Breast epithelium (tissue), 4 donors: ENCODE data around the gene TRIM9. TPM values are rescaled to one million over a fixed set of nuclear protein-coding genes. Genes with fewer than 3 reads are reported as not detected.

Experiments used
- DNase-seq, 2 donors: peaks; one replicate each; pipeline ENCODE4 v3.0.0-alpha.2; 2019; ENCODE audit warnings: low spot score in 2 of 2
- H3K27ac ChIP-seq, 2 donors: fragments of 200-600 bp; sonication (generic) in 1 of 2; one replicate each; pipeline ENCODE4 v1.5.1; 2016 to 2019; ENCODE audit warnings: mild to moderate bottlenecking in 1 of 2
- H3K27me3 ChIP-seq, 2 donors: fragments of 200-600 bp; sonication (generic) in 1 of 2; one replicate each; pipeline versions ENCODE4 v1.5.1 to v1.6.0; 2017 to 2019; ENCODE audit warnings: control low read depth in 1 of 2, mild to moderate bottlenecking in 1 of 2
- H3K36me3 ChIP-seq: fragments of 200-600 bp; one replicate; pipeline ENCODE4 v1.5.1; 2019
- H3K4me1 ChIP-seq, 2 donors: fragments of 200-600 bp; sonication (generic); one replicate each; pipeline ENCODE4 v1.5.1; 2016 to 2019; ENCODE audit warnings: control low read depth in 1 of 2
- H3K4me3 ChIP-seq, 3 donors: fragments of 200-600 bp; sonication (generic); 1 replicate in 2 of 3; 2 replicates in 1 of 3; pipeline ENCODE4 v1.5.1; 2016 to 2019; ENCODE audit warnings: mild to moderate bottlenecking in 3 of 3, moderate library complexity in 2 of 3
- H3K9me3 ChIP-seq, 2 donors: fragments of 200-600 bp; sonication (generic) in 1 of 2; one replicate each; pipeline ENCODE4 v1.5.1; 2016 to 2019; ENCODE audit warnings: control low read depth in 1 of 2
- CTCF ChIP-seq, 3 donors: fragments of 450-650 bp; IDR thresholded peaks; one replicate each; pipeline ENCODE4 v1.5.1; 2016 to 2017; ENCODE audit warnings: antibody characterized with exemption in 3 of 3, mild to moderate bottlenecking in 3 of 3, moderate library complexity in 3 of 3
- POLR2A ChIP-seq: fragments of 450-650 bp; IDR thresholded peaks from one replicate; pipeline ENCODE4 v1.6.1; 2016; ENCODE audit warnings: antibody characterized with exemption, mild to moderate bottlenecking, moderate library complexity
- POLR2AphosphoS5 ChIP-seq, 3 donors: sonication (generic); formaldehyde crosslinking; IDR thresholded peaks; one replicate each; pipeline ENCODE4 v1.6.1; 2017; ENCODE audit warnings: antibody characterized with exemption in 3 of 3
- intact Hi-C: fragments of 100-400 bp; cut with DNase I; formaldehyde crosslinking; loops from one replicate; pipeline ENCODE4 v1.15.1; 2023; ENCODE audit warnings: low total_unique reads
- total RNA-seq, 3 donors: library from RNA; depleted of rRNA; stranded (reverse); fragments of >200 nt; gene quantifications; one replicate each; pipeline ENCODE4 v1.1.0, GENCODE V29; 2016

TRIM9 gene
- total RNA-seq, 3 donors from 2014 or later, result 2.9 to 5.2 (median 4.6) TPM

- intact Hi-C loops, result no loop called here
Observed at GRCh38 chr14:51053157-51053556, 41.7 kb downstream of the TRIM9 start.

GRCh38 chr14:51044961-51045360 is 49.9 kb downstream of the TRIM9 start:
- H3K9me3 ChIP-seq, result no peaks in the 10 kb centered on the region
- H3K27me3 ChIP-seq, result no peaks in the 10 kb centered on the region
- intact Hi-C loops, result no loop called here
- no peak overlapping the region for H3K27ac ChIP-seq
- TF ChIP-seq CTCF (IDR thresholded peaks at IDR 0.05), result no peak
- TF ChIP-seq POLR2A, result no peak
- TF ChIP-seq POLR2AphosphoS5 (IDR thresholded peaks at IDR 0.05), result no peak
- no peaks in the 10 kb centered on the region for H3K4me1 ChIP-seq
- no peak for DNase-seq
- H3K4me3 ChIP-seq, result no peak overlapping the region
- H3K36me3 ChIP-seq, result no peaks in the 10 kb centered on the region

More at GRCh38 chr14:51053157-51053556, 41.7 kb downstream of the TRIM9 start:
- Histone ChIP-seq H3K4me1 (no peaks in the 10 kb centered on the region), H3K4me3 (no peak overlapping the region), H3K9me3 (no peaks in the 10 kb centered on the region), H3K27me3 (no peaks in the 10 kb centered on the region), H3K27ac (no peak overlapping the region), H3K36me3 (no peaks in the 10 kb centered on the region)
- TF ChIP-seq CTCF (IDR thresholded peaks at IDR 0.05), result no peak
- no peak for DNase-seq

DNA sequence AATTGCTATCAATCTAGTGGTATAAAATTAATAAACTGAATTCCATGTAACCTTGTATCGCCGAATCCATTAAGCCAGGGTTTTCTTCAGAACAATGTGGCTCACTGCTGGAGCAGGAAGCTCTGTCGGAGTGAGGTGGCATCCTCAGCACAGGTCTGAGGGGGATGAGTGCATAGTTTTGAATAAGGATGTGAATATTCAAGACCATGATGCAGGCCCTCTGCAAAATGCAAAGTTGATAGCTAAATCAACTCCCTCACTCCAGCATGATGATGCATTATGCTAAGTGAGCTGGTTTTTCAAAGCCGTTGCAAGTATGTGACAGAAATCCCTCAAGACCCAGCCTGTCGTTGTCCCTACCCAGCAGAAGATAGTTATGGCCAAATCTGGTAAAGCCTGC is 53.0 kb downstream of the TRIM9 start:
- no peak overlapping the region for H3K4me3 ChIP-seq
- H3K27me3 ChIP-seq, result no peaks in the 10 kb centered on the region
- intact Hi-C loops, result no loop called here
- no peak overlapping the region for H3K27ac ChIP-seq
- no peaks in the 10 kb centered on the region for H3K9me3 ChIP-seq
- no peak for TF ChIP-seq POLR2AphosphoS5 (IDR thresholded peaks at IDR 0.05)
- no peak for TF ChIP-seq POLR2A
- no peak for TF ChIP-seq CTCF (IDR thresholded peaks at IDR 0.05)
- no peak for DNase-seq
- no peaks in the 10 kb centered on the region for H3K4me1 ChIP-seq
- H3K36me3 ChIP-seq, result no peaks in the 10 kb centered on the region

DNA sequence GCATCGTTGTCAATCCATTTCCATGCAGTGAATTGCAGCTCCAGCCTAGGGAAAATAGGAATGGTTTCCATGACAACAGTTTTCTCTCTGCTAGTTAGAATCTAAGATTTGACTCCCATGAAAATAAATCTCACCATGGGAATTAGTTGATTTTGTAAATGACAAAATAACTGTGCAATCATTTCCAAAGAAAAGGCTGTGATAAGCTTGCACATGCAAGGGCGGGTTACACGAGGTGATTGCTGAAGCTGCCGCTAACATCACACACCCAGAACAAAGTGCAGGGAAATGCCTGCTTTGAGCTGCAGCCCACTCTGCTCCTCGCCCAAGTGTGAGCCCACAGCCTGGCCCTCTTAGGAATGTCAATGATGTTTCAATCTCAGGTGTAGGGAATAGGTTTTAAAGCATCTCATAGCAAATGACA is 53.8 kb downstream of the TRIM9 start:
- TF ChIP-seq POLR2A, result no peak
- no peak for TF ChIP-seq CTCF (IDR thresholded peaks at IDR 0.05)
- no peak for TF ChIP-seq POLR2AphosphoS5 (IDR thresholded peaks at IDR 0.05)
- intact Hi-C loops, result no loop called here
- no peaks in the 10 kb centered on the region for H3K9me3 ChIP-seq
- H3K4me1 ChIP-seq, result no peaks in the 10 kb centered on the region
- no peaks in the 10 kb centered on the region for H3K27me3 ChIP-seq
- no peak for DNase-seq
- no peak overlapping the region for H3K4me3 ChIP-seq
- no peak overlapping the region for H3K27ac ChIP-seq
- H3K36me3 ChIP-seq, result no peaks in the 10 kb centered on the region

GRCh38 chr14:51039252-51039651 is 55.7 kb downstream of the TRIM9 start:
- Histone ChIP-seq H3K27ac (no peak overlapping the region), H3K27me3 (no peaks in the 10 kb centered on the region), H3K4me3 (no peak overlapping the region), H3K4me1 (no peaks in the 10 kb centered on the region), H3K9me3 (no peaks in the 10 kb centered on the region), H3K36me3 (no peaks in the 10 kb centered on the region)
- TF ChIP-seq CTCF (IDR thresholded peaks at IDR 0.05) (no peak), POLR2AphosphoS5 (IDR thresholded peaks at IDR 0.05) (no peak), POLR2A (no peak)
- intact Hi-C loops, result no loop called here
- DNase-seq, result no peak
